PC-9 (cell line): Measurements from ENCODE around the gene MAK.

Experiments used
- EZH2 ChIP-seq: fragments of 200-600 bp; sonication (generic); IDR thresholded peaks from 2 replicates; pipeline ENCODE4 v1.8.0; 2017; ENCODE audit warnings: antibody characterized with exemption, low read depth
- TF ChIP-seq, protein P1 (sequence below): fragments of 200-600 bp; sonication (generic); conservative IDR thresholded peaks from 2 replicates; pipeline ENCODE4 v1.6.1; 2017; ENCODE audit warnings: mixed run types, antibody characterized with exemption, mild to moderate bottlenecking, moderate library complexity

DNA sequence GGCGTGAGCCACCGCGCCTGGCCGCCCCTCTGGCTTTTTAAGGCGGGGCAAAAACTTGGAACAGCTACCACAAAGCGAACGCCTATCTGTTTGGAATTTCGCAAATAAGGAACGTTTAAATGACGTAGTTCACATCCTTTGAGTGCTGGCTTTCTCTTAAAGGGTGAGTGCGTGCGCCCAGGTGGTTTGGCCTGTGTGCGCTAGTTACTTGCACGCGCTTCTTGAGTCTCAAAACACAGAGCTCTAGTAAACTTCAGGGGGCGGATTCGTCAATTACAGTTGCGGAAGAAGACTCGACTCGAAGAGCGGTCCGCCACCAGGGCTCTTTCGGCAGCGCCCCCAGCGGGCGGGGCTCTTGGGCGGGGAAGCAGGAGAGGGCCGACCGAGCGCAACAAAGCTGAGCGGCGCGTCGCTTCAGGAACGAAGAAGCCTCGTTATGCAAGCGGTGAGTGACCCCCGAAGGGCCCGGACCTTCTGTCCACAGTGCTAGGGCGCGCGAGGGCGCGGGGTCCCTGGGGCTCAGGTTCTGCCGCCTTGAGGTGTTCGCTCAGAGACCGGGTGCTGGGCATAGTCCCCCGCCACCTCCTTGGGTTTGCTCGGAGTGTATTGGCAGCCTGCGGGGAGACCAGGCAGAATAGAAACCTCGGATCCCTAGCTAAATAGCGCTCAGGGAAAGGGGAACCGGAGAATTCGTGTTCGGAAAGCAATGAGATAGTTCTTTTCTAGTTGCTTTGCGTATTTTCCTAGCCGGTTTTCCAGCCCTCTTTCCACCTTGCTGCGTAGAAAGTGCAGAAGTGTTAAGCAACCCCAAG is 48.6 kb upstream of the MAK start, which contains the start of gene SYCP2L:
- TF ChIP-seq, protein P1, sequence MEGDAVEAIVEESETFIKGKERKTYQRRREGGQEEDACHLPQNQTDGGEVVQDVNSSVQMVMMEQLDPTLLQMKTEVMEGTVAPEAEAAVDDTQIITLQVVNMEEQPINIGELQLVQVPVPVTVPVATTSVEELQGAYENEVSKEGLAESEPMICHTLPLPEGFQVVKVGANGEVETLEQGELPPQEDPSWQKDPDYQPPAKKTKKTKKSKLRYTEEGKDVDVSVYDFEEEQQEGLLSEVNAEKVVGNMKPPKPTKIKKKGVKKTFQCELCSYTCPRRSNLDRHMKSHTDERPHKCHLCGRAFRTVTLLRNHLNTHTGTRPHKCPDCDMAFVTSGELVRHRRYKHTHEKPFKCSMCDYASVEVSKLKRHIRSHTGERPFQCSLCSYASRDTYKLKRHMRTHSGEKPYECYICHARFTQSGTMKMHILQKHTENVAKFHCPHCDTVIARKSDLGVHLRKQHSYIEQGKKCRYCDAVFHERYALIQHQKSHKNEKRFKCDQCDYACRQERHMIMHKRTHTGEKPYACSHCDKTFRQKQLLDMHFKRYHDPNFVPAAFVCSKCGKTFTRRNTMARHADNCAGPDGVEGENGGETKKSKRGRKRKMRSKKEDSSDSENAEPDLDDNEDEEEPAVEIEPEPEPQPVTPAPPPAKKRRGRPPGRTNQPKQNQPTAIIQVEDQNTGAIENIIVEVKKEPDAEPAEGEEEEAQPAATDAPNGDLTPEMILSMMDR: peak; percentile 41; the same call in 1 of the 2 replicates
- TF ChIP-seq EZH2: no peak
